Measurements from ENCODE around the gene ZNF385B. TPM values are rescaled to one million over a fixed set of nuclear protein-coding genes. Genes with fewer than 3 reads are reported as not detected.

Gene ZNF385B
- total and polyA plus RNA-seq, 4 donors = 3.0 to 7.2 (median 3.9) TPM

- no peak overlapping the region for H3K4me3 ChIP-seq (ENCODE audit: low read depth in 1 of 3, low read length in 3 of 3)
- H3K36me3 ChIP-seq (ENCODE audit: control insufficient read depth in 4 of 4, insufficient read depth in 3 of 4, low read depth in 1 of 4, low read length in 3 of 4) = no peaks in the 10 kb centered on the region
- no peak overlapping the region for H3K27ac ChIP-seq (ENCODE audit: low read depth in 1 of 2, low read length in 2 of 2)
- no peaks in the 10 kb centered on the region for H3K27me3 ChIP-seq (ENCODE audit: control insufficient read depth in 4 of 4, insufficient read depth in 4 of 4, low read length in 3 of 4)
- H3K9me3 ChIP-seq (ENCODE audit: control insufficient read depth in 4 of 4, low read length in 3 of 4) = no peaks in the 10 kb centered on the region
- no peak for DNase-seq (ENCODE audit: low spot score)
- H3K9ac ChIP-seq (ENCODE audit: low read depth in 1 of 2, low read length in 2 of 2) = no peak overlapping the region
- H3K4me1 ChIP-seq (ENCODE audit: control insufficient read depth in 4 of 4, insufficient read depth in 4 of 4, low read length in 3 of 4) = no peaks in the 10 kb centered on the region
- no peak for TF ChIP-seq NR2F2 (IDR thresholded peaks at IDR 0.05)
- no peak for TF ChIP-seq JUND (IDR thresholded peaks at IDR 0.05)
These were observed 256.8 kb downstream of the ZNF385B start for GRCh38 chr2:179604598-179604997.

GRCh38 chr2:179602452-179602851, 259.0 kb downstream of the ZNF385B start:
- Histone ChIP-seq H3K4me1 (ENCODE audit: control insufficient read depth in 4 of 4, insufficient read depth in 4 of 4, low read length in 3 of 4) (no peaks in the 10 kb centered on the region), H3K9me3 (ENCODE audit: control insufficient read depth in 4 of 4, low read length in 3 of 4) (no peaks in the 10 kb centered on the region), H3K4me3 (ENCODE audit: low read depth in 1 of 3, low read length in 3 of 3) (no peak overlapping the region), H3K36me3 (ENCODE audit: control insufficient read depth in 4 of 4, insufficient read depth in 3 of 4, low read depth in 1 of 4, low read length in 3 of 4) (no peaks in the 10 kb centered on the region), H3K27ac (ENCODE audit: low read depth in 1 of 2, low read length in 2 of 2) (no peak overlapping the region), H3K9ac (ENCODE audit: low read depth in 1 of 2, low read length in 2 of 2) (no peak overlapping the region), H3K27me3 (ENCODE audit: control insufficient read depth in 4 of 4, insufficient read depth in 4 of 4, low read length in 3 of 4) (no peaks in the 10 kb centered on the region)
- WGBS = 94% methylated on average over 4 of the region's 4 CpGs
- TF ChIP-seq MAX (IDR thresholded peaks at IDR 0.05) (no peak), FOXA2 (IDR thresholded peaks at IDR 0.05) (no peak), FOXA1 (IDR thresholded peaks at IDR 0.05) (no peak), TAF1 (conservative IDR thresholded peaks at IDR 0.05) (no peak), EGR1 (IDR thresholded peaks at IDR 0.05; ENCODE audit: low read depth in 2 of 2) (no peak), JUND (IDR thresholded peaks at IDR 0.05) (no peak), REST (IDR thresholded peaks at IDR 0.05) (no peak), CTCF (IDR thresholded peaks at IDR 0.05; ENCODE audit: low read depth, low read length, missing input control) (no peak), RAD21 (IDR thresholded peaks at IDR 0.05) (no peak), HNF4A (conservative IDR thresholded peaks at IDR 0.05) (no peak), ATF3 (IDR thresholded peaks at IDR 0.05) (no peak), NR2F2 (IDR thresholded peaks at IDR 0.05) (no peak), YY1 (IDR thresholded peaks at IDR 0.05) (no peak), SP1 (IDR thresholded peaks at IDR 0.05) (no peak), RXRA (IDR thresholded peaks at IDR 0.05) (no peak), HNF4G (IDR thresholded peaks at IDR 0.05) (no peak), GABPA (IDR thresholded peaks at IDR 0.05 in 1 of 2, conservative IDR thresholded peaks at IDR 0.05 in 1 of 2) (no peak), ZBTB33 (IDR thresholded peaks at IDR 0.05) (no peak)
- no peak for DNase-seq (ENCODE audit: low spot score)
